CD4-positive, CD25-positive, alpha-beta regulatory T cell (primary cell): ENCODE data around the gene GFOD1. TPM values are rescaled to one million over a fixed set of nuclear protein-coding genes. Genes with fewer than 3 reads are reported as not detected.
A peak's percentile ranks its signal among the peaks of the same experiment; 100 is the strongest.

Experiments
- ATAC-seq, 2 donors: fragments of 150-1000 bp; cut with Tn5 transposase; one replicate each; pipeline ENCODE4 v1.10.0; 2021; ENCODE audit warnings: low read depth in 2 of 2, moderate number of reproducible peaks in 2 of 2, moderate library complexity in 1 of 2
- DNase-seq, 3 donors: peaks; one replicate each; pipeline versions ENCODE4 v3.0.0 to v3.0.0-alpha.2; 2012 to 2022; ENCODE audit warnings: mixed read lengths in 1 of 3
- H3K27ac ChIP-seq: one replicate; pipeline ENCODE4 v1.7.0; 2013; ENCODE audit warnings: mild to moderate bottlenecking, low read length; ENCODE audit not compliant: insufficient read depth, poor library complexity, severe bottlenecking
- H3K27me3 ChIP-seq: one replicate; pipeline ENCODE4 v1.7.0; 2013; ENCODE audit warnings: low read length; ENCODE audit not compliant: control insufficient read depth, insufficient read depth
- H3K36me3 ChIP-seq: one replicate; pipeline ENCODE4 v1.7.0; 2013; ENCODE audit warnings: mild to moderate bottlenecking, low read length, moderate library complexity; ENCODE audit not compliant: control insufficient read depth, insufficient read depth
- H3K4me1 ChIP-seq: 2 replicates; pipeline ENCODE4 v1.7.0; 2013; ENCODE audit warnings: mild to moderate bottlenecking, low read length; ENCODE audit not compliant: insufficient read depth, control insufficient read depth, poor library complexity, severe bottlenecking
- H3K4me3 ChIP-seq: one replicate; pipeline ENCODE4 v1.7.0; 2013; ENCODE audit warnings: low read depth, mild to moderate bottlenecking, low read length, moderate library complexity
- H3K9me3 ChIP-seq, 2 experiments: 1 replicate in 1 of 2; 2 replicates in 1 of 2; pipeline ENCODE4 v1.7.0; 2013; ENCODE audit warnings: low read length in 2 of 2, mild to moderate bottlenecking in 1 of 2, moderate library complexity in 1 of 2; ENCODE audit not compliant: control insufficient read depth in 2 of 2
- H3K27ac Mint-ChIP-seq, 3 donors: one replicate each; pipeline ENCODE4 v1.8.0; 2020 to 2022; ENCODE audit warnings: mild to moderate bottlenecking in 3 of 3, mixed read lengths in 3 of 3, moderate library complexity in 2 of 3
- H3K27me3 Mint-ChIP-seq: one replicate; pipeline ENCODE4 v1.8.0; 2022; ENCODE audit warnings: mild to moderate bottlenecking, mixed read lengths
- H3K36me3 Mint-ChIP-seq: one replicate; pipeline ENCODE4 v1.8.0; 2020; ENCODE audit warnings: mixed read lengths
- H3K4me1 Mint-ChIP-seq, 4 donors: one replicate each; pipeline ENCODE4 v1.8.0; 2020 to 2022; ENCODE audit warnings: mixed read lengths in 4 of 4, mild to moderate bottlenecking in 1 of 4
- H3K4me3 Mint-ChIP-seq, 4 donors: one replicate each; pipeline ENCODE4 v1.8.0; 2020 to 2022; ENCODE audit warnings: mild to moderate bottlenecking in 4 of 4, mixed read lengths in 4 of 4, moderate library complexity in 3 of 4
- H3K9me3 Mint-ChIP-seq, 7 donors: one replicate each; pipeline ENCODE4 v1.8.0; 2020 to 2022; ENCODE audit warnings: mixed read lengths in 7 of 7, mild to moderate bottlenecking in 3 of 7, moderate library complexity in 2 of 7
- polyA plus RNA-seq, 4 donors: library from polyadenylated mRNA; unstranded; fragments of 300-500 nt; fragmentation: Illumina TruSeq; gene quantifications; one replicate each; pipeline ENCODE4 v1.2.3, GENCODE V29; 2021
- total RNA-seq: library from RNA; stranded (reverse); gene quantifications from one replicate; pipeline ENCODE4 v1.2.3, GENCODE V29; 2022

Gene GFOD1
- total and polyA plus RNA-seq, 5 donors from 2014 or later = 0.06 to 1.8 (median 0.17) TPM

GRCh38 chr6:13480631-13481501 lies 6.5 kb downstream of the GFOD1 start:
- Histone ChIP-seq H3K27me3 (peaks cover 23% of the 10 kb centered on the region), H3K9me3 (no peaks in the 10 kb centered on the region), H3K27ac (no peak overlapping the region), H3K36me3 (no peaks in the 10 kb centered on the region), H3K4me3 (no peak overlapping the region), H3K4me1 (peaks cover 5% of the 10 kb centered on the region)
- no peak overlapping the region for H3K4me3 Mint-ChIP-seq
- peaks cover 2 to 16% (median 11%) of the 10 kb centered on the region in 4 donors for H3K4me1 Mint-ChIP-seq
- no peak for ATAC-seq
- no peaks in the 10 kb centered on the region for H3K36me3 Mint-ChIP-seq
- no peak overlapping the region for H3K27ac Mint-ChIP-seq
- H3K9me3 Mint-ChIP-seq = peaks cover 0 to 2% (median 0%) of the 10 kb centered on the region in 7 donors
- no peak for DNase-seq
- H3K27me3 Mint-ChIP-seq = peaks cover 26% of the 10 kb centered on the region

- no peak overlapping the region for H3K27ac ChIP-seq
These were observed 7.4 kb downstream of the GFOD1 start for GRCh38 chr6:13479971-13480434.

GRCh38 chr6:13479206-13479800 lies 8.1 kb downstream of the GFOD1 start:
- ATAC-seq (no peak), DNase-seq (no peak)
- Histone ChIP-seq H3K4me1 (no peaks in the 10 kb centered on the region), H3K4me3 (no peak overlapping the region), H3K27ac (no peak overlapping the region), H3K27me3 (peaks cover 11% of the 10 kb centered on the region), H3K9me3 (no peaks in the 10 kb centered on the region), H3K36me3 (no peaks in the 10 kb centered on the region)
- Mint-ChIP-seq H3K36me3 (no peaks in the 10 kb centered on the region), H3K4me3 (no peak overlapping the region), H3K27ac (no peak overlapping the region), H3K27me3 (peaks cover 10% of the 10 kb centered on the region), H3K4me1 (peaks cover 0 to 8% (median 1%) of the 10 kb centered on the region in 4 donors), H3K9me3 (peaks cover 0 to 3% (median 0%) of the 10 kb centered on the region in 7 donors)

More at GRCh38 chr6:13479971-13480434, 7.4 kb downstream of the GFOD1 start:
- DNase-seq (no peak), ATAC-seq (no peak)
- Mint-ChIP-seq H3K4me1 (peaks cover 0 to 12% (median 4%) of the 10 kb centered on the region in 4 donors), H3K4me3 (no peak overlapping the region), H3K36me3 (no peaks in the 10 kb centered on the region), H3K27ac (no peak overlapping the region), H3K27me3 (peaks cover 17% of the 10 kb centered on the region), H3K9me3 (peaks cover 0 to 2% (median 0%) of the 10 kb centered on the region in 7 donors)
- Histone ChIP-seq H3K4me1 (no peaks in the 10 kb centered on the region), H3K9me3 (no peaks in the 10 kb centered on the region), H3K27me3 (peaks cover 16% of the 10 kb centered on the region), H3K4me3 (no peak overlapping the region), H3K36me3 (no peaks in the 10 kb centered on the region)

GRCh38 chr6:13478525-13478966 lies 8.9 kb downstream of the GFOD1 start:
- no peak overlapping the region for H3K27ac ChIP-seq
- no peaks in the 10 kb centered on the region for H3K4me1 ChIP-seq
- peaks cover 0 to under 1% (median 0%) of the 10 kb centered on the region in 4 donors for H3K4me1 Mint-ChIP-seq

GRCh38 chr6:13474787-13475186 lies 12.6 kb downstream of the GFOD1 start:
- ATAC-seq (no peak), DNase-seq (no peak)
- Mint-ChIP-seq H3K27me3 (peaks cover 5% of the 10 kb centered on the region), H3K4me1 (no peaks in the 10 kb centered on the region), H3K4me3 (no peak overlapping the region), H3K27ac (peak overlapping the region in 1 of 3 donors; percentile 10), H3K36me3 (no peaks in the 10 kb centered on the region), H3K9me3 (peaks cover 0 to 3% (median 0%) of the 10 kb centered on the region in 7 donors)
- no peaks in the 10 kb centered on the region for H3K9me3 ChIP-seq
- no peak overlapping the region for H3K27ac ChIP-seq
- no peaks in the 10 kb centered on the region for H3K4me1 ChIP-seq
- H3K4me3 ChIP-seq = no peak overlapping the region
- H3K36me3 ChIP-seq = no peaks in the 10 kb centered on the region
- peaks cover 2% of the 10 kb centered on the region for H3K27me3 ChIP-seq

More at GRCh38 chr6:13478525-13478966, 8.9 kb downstream of the GFOD1 start:
- Mint-ChIP-seq H3K27ac (no peak overlapping the region), H3K4me3 (no peak overlapping the region), H3K9me3 (peaks cover 0 to 3% (median 0%) of the 10 kb centered on the region in 7 donors), H3K36me3 (no peaks in the 10 kb centered on the region), H3K27me3 (peaks cover 11% of the 10 kb centered on the region)
- no peak for DNase-seq
- Histone ChIP-seq H3K9me3 (no peaks in the 10 kb centered on the region), H3K27me3 (peaks cover 7% of the 10 kb centered on the region), H3K36me3 (no peaks in the 10 kb centered on the region), H3K4me3 (no peak overlapping the region)
- ATAC-seq = peak in 1 of 2 donors; percentile 22

- H3K4me3 ChIP-seq = no peak overlapping the region
- DNase-seq (no peak), ATAC-seq (no peak)
- Mint-ChIP-seq H3K4me3 (no peak overlapping the region), H3K9me3 (peaks cover 0 to 3% (median 0%) of the 10 kb centered on the region in 7 donors), H3K27me3 (peaks cover 5% of the 10 kb centered on the region), H3K36me3 (no peaks in the 10 kb centered on the region), H3K4me1 (no peaks in the 10 kb centered on the region), H3K27ac (no peak overlapping the region)
- H3K27me3 ChIP-seq = peaks cover 2% of the 10 kb centered on the region
- no peaks in the 10 kb centered on the region for H3K36me3 ChIP-seq
- no peak overlapping the region for H3K27ac ChIP-seq
- H3K9me3 ChIP-seq = no peaks in the 10 kb centered on the region
- no peaks in the 10 kb centered on the region for H3K4me1 ChIP-seq
These were observed 13.0 kb downstream of the GFOD1 start for GRCh38 chr6:13474360-13474759.

- H3K36me3 Mint-ChIP-seq = no peaks in the 10 kb centered on the region
- H3K4me3 ChIP-seq = no peak overlapping the region
- H3K4me1 Mint-ChIP-seq = no peaks in the 10 kb centered on the region
- H3K27me3 ChIP-seq = peaks cover 2% of the 10 kb centered on the region
- no peak overlapping the region for H3K4me3 Mint-ChIP-seq
- no peak overlapping the region for H3K27ac Mint-ChIP-seq
- H3K27ac ChIP-seq = no peak overlapping the region
- ATAC-seq (no peak), DNase-seq (no peak)
- peaks cover 5% of the 10 kb centered on the region for H3K27me3 Mint-ChIP-seq
- no peaks in the 10 kb centered on the region for H3K36me3 ChIP-seq
- H3K9me3 Mint-ChIP-seq = peaks cover 0 to 3% (median 0%) of the 10 kb centered on the region in 7 donors
- no peaks in the 10 kb centered on the region for H3K9me3 ChIP-seq
- no peaks in the 10 kb centered on the region for H3K4me1 ChIP-seq
These were observed 13.6 kb downstream of the GFOD1 start for GRCh38 chr6:13473768-13474165.
